Activated T-helper 2 cell treated with anti-CD3 and anti-CD28 coated beads, Interferon-gamma antibody, Interleukin-2, Interleukin-4, amounts not matched to agents 10 μg/mL and 5 μg/mL and 100 μg/mL, durations not matched to agents 14 hours and 24 hours and 36 hours (primary cell): ENCODE results near the gene TULP4. TPM values are rescaled to one million over a fixed set of nuclear protein-coding genes. Genes with fewer than 3 reads are reported as not detected.

Experiments
- DNase-seq: peaks from one replicate; pipeline ENCODE4 v3.0.0; 2021; ENCODE audit warnings: low spot score
- H3K27ac Mint-ChIP-seq: one replicate; pipeline ENCODE4 v1.8.0; 2021; ENCODE audit warnings: mixed read lengths
- H3K27me3 Mint-ChIP-seq: one replicate; pipeline ENCODE4 v1.8.0; 2021; ENCODE audit warnings: low read depth, mixed read lengths
- H3K36me3 Mint-ChIP-seq: one replicate; pipeline ENCODE4 v1.8.0; 2021; ENCODE audit warnings: low read depth, mixed read lengths
- H3K4me1 Mint-ChIP-seq: one replicate; pipeline ENCODE4 v1.8.0; 2021; ENCODE audit warnings: low read depth, mixed read lengths
- H3K4me3 Mint-ChIP-seq: one replicate; pipeline ENCODE4 v1.8.0; 2021; ENCODE audit warnings: low read depth, mild to moderate bottlenecking, moderate library complexity, mixed read lengths
- H3K9me3 Mint-ChIP-seq: one replicate; pipeline ENCODE4 v1.8.0; 2021; ENCODE audit warnings: mixed read lengths
- intact Hi-C: fragments of 100-400 bp; cut with micrococcal nuclease; formaldehyde crosslinking; loops from one replicate; pipeline ENCODE4 v1.15.1; 2023
- total RNA-seq: library from RNA; stranded (reverse); gene quantifications from 2 replicates; pipeline ENCODE4 v1.2.3, GENCODE V29; 2022

Gene TULP4
- total RNA-seq, 1 donor from 2014 or later: 19.8 TPM

GRCh38 chr6:158439255-158439654 is 127.0 kb downstream of the TULP4 start:
- DNase-seq: no peak
- Mint-ChIP-seq H3K4me1 (peaks cover 2% of the 10 kb centered on the region), H3K27me3 (no peaks in the 10 kb centered on the region), H3K27ac (no peak overlapping the region), H3K4me3 (no peak overlapping the region), H3K36me3 (no peaks in the 10 kb centered on the region), H3K9me3 (no peaks in the 10 kb centered on the region)
- intact Hi-C loops: no loop called here

GRCh38 chr6:158441716-158442215 is 129.5 kb downstream of the TULP4 start:
- Mint-ChIP-seq H3K4me1 (peaks cover 2% of the 10 kb centered on the region), H3K36me3 (no peaks in the 10 kb centered on the region), H3K4me3 (no peak overlapping the region), H3K27ac (no peak overlapping the region), H3K9me3 (no peaks in the 10 kb centered on the region), H3K27me3 (no peaks in the 10 kb centered on the region)
- DNase-seq: no peak
- intact Hi-C loops: loop anchor here (10.0 kb wide), 1 partner anchor 73 kb away; no protein-coding TSS in a partner anchor

- no peak for DNase-seq
- intact Hi-C loops: loop anchor here (10.0 kb wide), 1 partner anchor 72 kb away; no protein-coding TSS in a partner anchor
- no peaks in the 10 kb centered on the region for H3K9me3 Mint-ChIP-seq
- peaks cover 2% of the 10 kb centered on the region for H3K4me1 Mint-ChIP-seq
- no peaks in the 10 kb centered on the region for H3K27me3 Mint-ChIP-seq
- no peak overlapping the region for H3K27ac Mint-ChIP-seq
- H3K36me3 Mint-ChIP-seq: no peaks in the 10 kb centered on the region
- H3K4me3 Mint-ChIP-seq: no peak overlapping the region
Observed at GRCh38 chr6:158442306-158442705, 130.0 kb downstream of the TULP4 start.

GRCh38 chr6:158445426-158446085 is 133.3 kb downstream of the TULP4 start:
- Mint-ChIP-seq H3K4me1 (no peaks in the 10 kb centered on the region), H3K4me3 (no peak overlapping the region), H3K27me3 (no peaks in the 10 kb centered on the region), H3K36me3 (no peaks in the 10 kb centered on the region), H3K9me3 (no peaks in the 10 kb centered on the region), H3K27ac (no peak overlapping the region)
- intact Hi-C loops: loop anchor here (10.0 kb wide), 1 partner anchor 69 kb away; no protein-coding TSS in a partner anchor
- DNase-seq: no peak

GRCh38 chr6:158448856-158449255 is 136.6 kb downstream of the TULP4 start:
- Mint-ChIP-seq H3K36me3 (no peaks in the 10 kb centered on the region), H3K27me3 (no peaks in the 10 kb centered on the region), H3K4me1 (no peaks in the 10 kb centered on the region), H3K9me3 (no peaks in the 10 kb centered on the region), H3K27ac (no peak overlapping the region), H3K4me3 (no peak overlapping the region)
- DNase-seq: no peak
- intact Hi-C loops: loop anchor here (10.0 kb wide), 1 partner anchor 66 kb away; no protein-coding TSS in a partner anchor

GRCh38 chr6:158452191-158452590 is 139.9 kb downstream of the TULP4 start:
- H3K4me1 Mint-ChIP-seq: no peaks in the 10 kb centered on the region
- H3K27me3 Mint-ChIP-seq: no peaks in the 10 kb centered on the region
- H3K27ac Mint-ChIP-seq: no peak overlapping the region
- no peak for DNase-seq
- H3K9me3 Mint-ChIP-seq: no peaks in the 10 kb centered on the region
- no peak overlapping the region for H3K4me3 Mint-ChIP-seq
- H3K36me3 Mint-ChIP-seq: no peaks in the 10 kb centered on the region
- intact Hi-C loops: no loop called here

GRCh38 chr6:158457131-158457530 is 144.9 kb downstream of the TULP4 start:
- Mint-ChIP-seq H3K4me3 (no peak overlapping the region), H3K27me3 (no peaks in the 10 kb centered on the region), H3K9me3 (no peaks in the 10 kb centered on the region), H3K36me3 (peaks cover 3% of the 10 kb centered on the region), H3K27ac (no peak overlapping the region), H3K4me1 (peaks cover 4% of the 10 kb centered on the region)
- intact Hi-C loops: no loop called here
- DNase-seq: no peak

GRCh38 chr6:158457616-158458278 is 145.5 kb downstream of the TULP4 start:
- Mint-ChIP-seq H3K27ac (no peak overlapping the region), H3K9me3 (no peaks in the 10 kb centered on the region), H3K4me1 (peaks cover 4% of the 10 kb centered on the region), H3K36me3 (peaks cover 3% of the 10 kb centered on the region), H3K27me3 (no peaks in the 10 kb centered on the region), H3K4me3 (no peak overlapping the region)
- no peak for DNase-seq
- intact Hi-C loops: no loop called here

- no peak overlapping the region for H3K4me3 Mint-ChIP-seq
- DNase-seq: no peak
- H3K36me3 Mint-ChIP-seq: peaks cover 8% of the 10 kb centered on the region
- H3K4me1 Mint-ChIP-seq: peaks cover 4% of the 10 kb centered on the region
- H3K9me3 Mint-ChIP-seq: no peaks in the 10 kb centered on the region
- intact Hi-C loops: no loop called here
- no peak overlapping the region for H3K27ac Mint-ChIP-seq
- H3K27me3 Mint-ChIP-seq: no peaks in the 10 kb centered on the region
Observed at GRCh38 chr6:158459726-158460125, 147.5 kb downstream of the TULP4 start.

GRCh38 chr6:158460602-158461169 is 148.4 kb downstream of the TULP4 start:
- Mint-ChIP-seq H3K4me3 (no peak overlapping the region), H3K27me3 (no peaks in the 10 kb centered on the region), H3K4me1 (peaks cover 4% of the 10 kb centered on the region), H3K36me3 (peaks cover 8% of the 10 kb centered on the region), H3K27ac (no peak overlapping the region), H3K9me3 (no peaks in the 10 kb centered on the region)
- intact Hi-C loops: no loop called here
- no peak for DNase-seq

GRCh38 chr6:158461954-158462353 is 149.7 kb downstream of the TULP4 start:
- Mint-ChIP-seq H3K36me3 (peaks cover 8% of the 10 kb centered on the region), H3K4me1 (peaks cover 4% of the 10 kb centered on the region), H3K4me3 (no peak overlapping the region), H3K9me3 (no peaks in the 10 kb centered on the region), H3K27ac (no peak overlapping the region), H3K27me3 (no peaks in the 10 kb centered on the region)
- intact Hi-C loops: no loop called here
- DNase-seq: no peak

GRCh38 chr6:158464483-158464882 is 152.2 kb downstream of the TULP4 start:
- Mint-ChIP-seq H3K4me1 (peaks cover 4% of the 10 kb centered on the region), H3K36me3 (peaks cover 8% of the 10 kb centered on the region), H3K9me3 (no peaks in the 10 kb centered on the region), H3K27me3 (no peaks in the 10 kb centered on the region), H3K4me3 (no peak overlapping the region), H3K27ac (no peak overlapping the region)
- intact Hi-C loops: no loop called here
- DNase-seq: no peak

GRCh38 chr6:158465257-158465656 is 153.0 kb downstream of the TULP4 start:
- DNase-seq: no peak
- H3K4me3 Mint-ChIP-seq: no peak overlapping the region
- no peaks in the 10 kb centered on the region for H3K9me3 Mint-ChIP-seq
- peaks cover 5% of the 10 kb centered on the region for H3K36me3 Mint-ChIP-seq
- no peaks in the 10 kb centered on the region for H3K27me3 Mint-ChIP-seq
- H3K27ac Mint-ChIP-seq: no peak overlapping the region
- intact Hi-C loops: no loop called here
- H3K4me1 Mint-ChIP-seq: no peaks in the 10 kb centered on the region
